Measurements from ENCODE around the gene FOXC1.

Gene FOXC1

DNA sequence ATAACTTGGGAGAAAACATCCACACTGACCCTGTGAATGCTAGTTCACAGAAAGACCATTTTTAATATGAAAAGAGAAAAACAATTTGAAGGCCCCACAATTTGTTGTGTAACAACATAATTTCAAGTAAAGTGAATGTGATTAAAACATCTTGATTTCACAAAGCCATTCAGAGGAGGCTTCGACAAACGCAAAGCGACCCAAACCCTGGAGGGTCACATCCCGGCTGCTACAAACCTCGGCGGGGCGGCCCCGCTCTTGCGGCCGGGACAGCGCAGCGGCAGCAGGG is 14.0 kb downstream of the FOXC1 start:
- no peak for DNase-seq (ENCODE audit: low read depth, low spot score)

- DNase-seq (ENCODE audit: low read depth, low spot score) = no peak
Measured at GRCh38 chr6:1624058-1624850, 14.5 kb downstream of the FOXC1 start.

- no peak for DNase-seq (ENCODE audit: low read depth, low spot score)
Measured at GRCh38 chr6:1624851-1625781, 15.4 kb downstream of the FOXC1 start.

GRCh38 chr6:1625794-1626435 is 16.2 kb downstream of the FOXC1 start:
- DNase-seq (ENCODE audit: low read depth, low spot score) = no peak

- no peak for DNase-seq (ENCODE audit: low read depth, low spot score)
Measured at GRCh38 chr6:1626481-1626880, 16.8 kb downstream of the FOXC1 start.

DNA sequence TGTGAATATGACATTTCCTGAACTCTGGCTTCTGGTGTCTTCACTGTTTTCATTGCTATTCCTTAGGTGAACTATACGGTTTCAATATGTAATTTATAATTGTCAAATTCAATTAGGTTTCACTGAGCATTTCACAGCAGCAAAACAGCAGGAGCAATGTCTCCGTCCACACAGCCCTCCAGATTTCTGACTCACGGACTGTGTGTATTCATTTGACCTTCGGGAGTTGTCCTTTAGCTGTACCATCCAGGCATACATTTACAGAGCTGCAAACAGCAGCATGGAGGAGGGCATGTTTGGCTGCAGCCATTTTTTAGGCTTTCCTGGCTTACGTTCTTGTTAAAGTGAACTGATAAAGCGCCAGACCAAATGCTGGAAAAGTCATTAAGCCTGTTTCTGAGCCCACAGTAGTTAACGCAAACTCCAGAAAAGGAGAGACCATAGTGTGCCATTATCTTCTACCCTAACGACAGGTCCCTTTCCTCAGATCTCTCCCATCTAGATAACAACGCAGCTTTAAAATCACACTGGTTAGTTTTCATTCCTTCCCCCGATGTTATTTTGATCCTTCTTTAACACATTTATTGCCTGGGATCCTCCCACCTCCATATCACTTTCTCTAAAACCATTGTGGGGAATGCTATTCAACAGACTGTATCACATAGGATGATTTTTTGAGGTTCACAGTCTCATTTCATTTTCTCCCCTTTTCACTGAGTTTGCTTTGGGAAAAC is 18.3 kb downstream of the FOXC1 start:
- DNase-seq (ENCODE audit: low read depth, low spot score) = no peak

DNA sequence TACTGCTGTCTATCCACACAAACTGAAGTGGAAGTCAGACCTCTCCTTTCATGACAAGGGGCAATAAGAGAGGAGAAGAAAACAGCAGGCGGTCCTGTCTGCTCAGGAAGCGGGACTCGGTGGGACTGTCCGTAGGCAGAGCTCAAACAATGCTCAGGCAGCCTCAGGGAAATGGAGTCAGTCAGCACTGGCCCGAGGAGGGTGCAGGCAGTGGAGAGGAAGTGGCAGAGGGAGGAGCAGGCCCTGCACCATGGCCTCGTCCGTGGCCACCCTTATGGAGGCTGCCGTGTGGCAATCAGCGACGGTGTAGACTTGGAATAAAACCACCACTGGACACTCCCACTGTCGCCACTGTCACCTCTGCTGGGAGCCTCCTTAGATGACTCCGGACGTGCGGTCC is 19.6 kb downstream of the FOXC1 start:
- no peak for DNase-seq (ENCODE audit: low read depth, low spot score)

- no peak for DNase-seq (ENCODE audit: low read depth, low spot score)
Measured at GRCh38 chr6:1630212-1630770, 20.6 kb downstream of the FOXC1 start.

- DNase-seq (ENCODE audit: low read depth, low spot score) = no peak
Measured at GRCh38 chr6:1630771-1631217, 21.1 kb downstream of the FOXC1 start.

DNA sequence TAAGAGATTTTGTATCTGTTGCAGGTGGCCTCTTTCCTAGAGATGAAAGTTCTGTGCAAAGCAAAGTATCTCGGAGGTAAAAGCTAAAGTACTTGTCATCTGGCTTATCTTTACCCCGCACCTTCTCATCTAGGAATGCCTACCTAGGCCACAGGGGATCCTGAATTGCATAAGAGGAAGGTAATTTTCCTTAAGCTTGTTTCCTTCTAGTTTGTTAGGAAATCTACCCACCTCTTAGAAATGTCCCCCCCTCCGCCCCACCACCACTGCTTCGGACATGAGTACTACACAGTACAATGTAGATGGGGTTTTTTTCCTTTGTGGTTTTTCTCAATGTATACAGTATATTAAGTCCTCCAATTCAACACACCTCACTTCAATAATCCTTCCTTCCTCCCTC is 21.5 kb downstream of the FOXC1 start:
- no peak for DNase-seq (ENCODE audit: low read depth, low spot score)

DNA sequence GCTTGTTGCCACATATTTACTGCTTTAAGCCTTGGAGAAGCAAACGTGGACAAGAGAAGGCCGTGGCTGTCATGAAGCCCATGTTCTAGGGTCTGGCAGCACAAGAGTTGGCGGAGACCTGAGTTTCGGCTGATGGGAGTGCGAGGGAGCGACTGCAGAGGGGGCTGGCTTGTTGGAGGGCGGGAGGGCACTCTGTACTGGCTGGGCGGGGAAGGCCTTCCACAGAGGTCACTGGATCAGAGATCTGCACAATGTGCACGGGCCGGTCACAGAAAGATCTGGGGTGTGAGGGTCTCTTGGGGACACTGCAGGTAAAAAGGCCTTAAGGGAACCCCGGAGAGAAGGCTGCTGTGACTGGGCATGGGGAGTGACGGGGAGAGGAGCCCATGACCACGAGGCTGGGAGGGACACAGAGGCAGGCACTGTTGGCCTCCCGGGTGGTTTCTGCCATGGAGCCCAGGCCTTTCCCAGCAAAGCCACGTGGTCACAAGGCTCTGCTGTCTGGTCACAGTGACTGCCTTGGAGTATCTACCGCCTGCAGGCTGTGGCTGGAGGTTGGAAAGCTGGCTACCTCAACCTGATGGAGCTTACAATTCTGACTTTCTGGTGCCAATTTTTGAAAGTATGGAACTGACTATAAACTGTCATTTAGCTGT is 23.8 kb downstream of the FOXC1 start:
- no peak for DNase-seq (ENCODE audit: low read depth, low spot score)

DNA sequence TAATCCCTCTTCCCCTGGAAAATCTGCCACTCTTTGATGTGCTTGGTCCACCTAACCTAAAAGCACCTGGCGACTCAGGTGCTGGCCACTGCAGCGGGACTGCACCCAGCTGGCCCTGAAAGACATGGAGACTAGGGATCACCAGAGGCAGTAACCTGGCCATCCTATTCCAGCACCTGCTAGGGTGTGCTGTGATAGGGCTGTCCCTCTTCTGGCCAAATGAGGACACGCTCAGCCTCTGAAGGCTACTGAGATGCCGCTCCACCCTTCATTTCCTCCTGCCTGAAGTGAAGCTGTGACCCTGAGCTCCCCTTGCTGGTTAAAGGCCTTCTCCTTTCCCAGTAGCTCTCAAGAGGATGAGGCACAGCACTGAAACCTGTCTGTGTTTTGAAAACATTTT is 24.4 kb downstream of the FOXC1 start:
- DNase-seq (ENCODE audit: low read depth, low spot score) = no peak

DNA sequence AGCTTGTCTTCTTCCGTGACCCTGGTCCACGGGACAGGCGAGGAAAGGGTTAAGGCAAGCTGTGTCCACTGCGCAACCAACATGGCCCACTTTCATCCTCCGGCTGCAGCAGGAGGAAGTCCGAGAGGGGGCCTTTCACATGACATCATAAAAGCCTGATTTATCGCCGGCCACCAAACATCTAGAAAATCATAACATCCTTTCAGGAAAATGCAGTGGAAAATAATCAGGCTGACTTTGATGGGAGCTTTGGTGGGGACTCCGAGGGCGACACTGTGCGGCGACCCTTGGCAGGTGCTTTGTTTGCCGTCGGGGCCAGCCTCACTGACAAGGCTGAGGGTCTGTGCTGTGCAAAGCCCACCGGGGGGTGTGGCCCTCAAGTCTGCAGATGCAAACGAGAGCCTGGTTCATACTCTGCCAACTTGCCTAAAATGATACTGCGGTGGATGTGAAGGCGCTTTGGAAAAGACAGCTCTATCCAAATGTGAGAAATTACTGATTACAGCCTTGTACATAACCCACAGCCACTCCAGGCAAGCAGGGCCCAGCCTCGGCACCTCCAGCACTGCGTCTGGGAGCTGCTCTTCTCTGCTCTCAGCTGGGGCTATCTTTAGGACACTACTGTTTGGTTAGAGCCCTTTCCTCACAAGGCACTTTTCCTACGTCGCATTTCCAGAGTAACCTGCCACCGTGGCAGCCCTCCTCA is 25.7 kb downstream of the FOXC1 start:
- DNase-seq (ENCODE audit: low read depth, low spot score) = no peak

DNA sequence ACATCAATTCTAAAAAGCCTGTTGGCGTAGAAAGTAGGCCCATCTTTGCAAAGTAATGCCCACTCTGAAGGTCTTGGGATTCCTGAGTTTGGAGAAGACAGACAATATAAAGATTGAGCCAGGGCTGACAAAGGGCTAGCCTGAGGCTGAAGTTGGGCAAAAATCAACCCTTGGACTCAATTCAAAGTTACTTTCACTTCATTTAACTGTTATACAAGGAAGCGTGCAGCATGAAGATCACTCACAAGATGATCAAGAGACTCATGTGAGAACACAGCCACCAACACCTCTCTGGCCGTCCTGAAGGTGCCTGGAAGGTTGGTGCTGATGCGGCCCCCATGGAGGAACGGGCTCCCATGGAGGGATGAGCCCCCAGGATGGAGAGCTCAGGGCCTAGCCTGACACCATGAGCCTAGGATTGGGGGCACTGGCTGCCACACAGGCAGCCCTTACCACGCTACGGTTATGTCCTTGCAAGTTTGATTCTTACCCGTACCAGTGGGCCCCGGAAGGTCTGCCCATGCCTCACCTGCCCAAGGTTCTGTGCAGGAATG is 26.6 kb downstream of the FOXC1 start:
- DNase-seq (ENCODE audit: low read depth, low spot score) = no peak

DNA sequence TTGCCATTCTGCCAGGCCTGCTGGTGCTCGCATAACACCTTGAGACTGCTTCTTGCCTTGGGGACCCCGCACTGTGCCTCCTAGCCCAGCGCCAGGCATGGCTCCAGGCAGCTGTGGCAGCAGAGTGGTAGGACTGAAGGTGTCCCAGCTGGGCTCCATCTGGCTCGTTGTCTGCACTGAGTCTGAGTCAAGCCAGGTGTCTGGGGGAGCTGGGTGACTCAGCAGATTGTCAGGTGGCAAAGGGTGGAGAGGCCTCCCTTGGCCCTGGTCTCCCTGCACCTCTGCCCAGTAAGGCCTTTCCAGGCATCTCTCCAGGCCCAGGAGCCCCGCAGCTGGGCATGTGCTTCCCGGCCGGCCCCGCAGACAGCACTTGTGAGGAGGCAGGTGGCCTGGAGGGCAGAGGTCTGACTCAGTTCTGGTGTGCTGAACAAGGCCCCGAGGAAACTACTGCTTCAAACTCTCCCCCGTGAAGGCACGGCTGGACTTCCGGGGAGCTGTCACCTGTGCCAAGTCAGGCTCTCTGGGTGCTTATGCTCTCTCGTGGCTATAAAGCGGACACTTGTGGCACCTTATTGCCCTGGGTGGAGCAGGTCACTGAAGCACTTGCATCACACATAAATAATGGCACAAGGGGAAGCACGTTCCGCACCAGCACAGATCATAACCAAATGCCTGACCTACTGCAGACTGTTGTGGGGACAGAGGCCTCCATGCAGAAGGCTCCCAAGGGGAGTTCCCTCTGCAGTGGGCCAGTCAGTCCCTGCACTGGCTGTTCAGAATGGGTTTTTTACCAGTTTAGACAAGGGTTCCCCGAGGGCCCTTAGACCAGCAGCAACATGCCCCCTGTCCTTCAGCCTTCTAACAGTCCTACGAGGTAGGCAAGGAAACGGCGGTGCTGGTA is 27.5 kb downstream of the FOXC1 start:
- DNase-seq (ENCODE audit: low read depth, low spot score) = no peak

DNA sequence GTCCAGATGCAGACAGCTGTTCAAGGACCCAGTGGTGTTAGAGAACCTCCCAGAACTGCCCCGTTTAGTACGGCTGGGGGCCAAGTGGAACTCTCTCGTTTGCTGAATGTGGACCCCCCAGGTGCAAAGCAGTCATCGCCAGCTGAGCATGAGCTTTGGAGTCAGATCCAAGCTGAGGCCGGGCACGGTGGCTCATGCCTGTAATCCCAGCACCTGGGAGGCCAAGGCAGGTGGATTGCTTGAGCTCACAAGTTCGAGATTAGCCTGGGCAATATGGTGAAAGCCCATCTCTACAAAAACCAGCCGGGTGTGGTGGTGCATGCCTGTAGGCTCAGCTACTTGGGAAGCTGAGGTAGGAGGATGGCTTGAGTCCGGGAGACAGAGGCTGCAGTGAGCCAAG is 29.7 kb downstream of the FOXC1 start:
- DNase-seq (ENCODE audit: low read depth, low spot score) = no peak

GRCh38 chr6:1640476-1640875 is 30.8 kb downstream of the FOXC1 start:
- no peak for DNase-seq (ENCODE audit: low read depth, low spot score)

- no peak for DNase-seq (ENCODE audit: low read depth, low spot score)
Measured at GRCh38 chr6:1641343-1641885, 31.7 kb downstream of the FOXC1 start.

GRCh38 chr6:1643111-1643510 is 33.4 kb downstream of the FOXC1 start:
- no peak for DNase-seq (ENCODE audit: low read depth, low spot score)

Measured in iPS DF 19.7 (cell line).